A673 (cell line): Measurements from ENCODE around the gene KIAA0753.

Experiments
- EZH2 ChIP-seq: fragments of 200-600 bp; sonication (generic); IDR thresholded peaks from 2 replicates; pipeline ENCODE4 v1.6.1; 2017; ENCODE audit warnings: borderline replicate concordance, low read depth, mild to moderate bottlenecking, mixed read lengths, antibody characterized with exemption, low read length; ENCODE audit not compliant: poor library complexity, severe bottlenecking
- TF ChIP-seq, protein P1 (sequence below): fragments of 300-800, 200-600 bp; sonication (generic); conservative IDR thresholded peaks from 2 replicates; pipeline ENCODE4 v1.5.1; 2017; ENCODE audit warnings: low read depth, mild to moderate bottlenecking, antibody characterized with exemption, low read length, moderate library complexity, mixed read lengths

DNA sequence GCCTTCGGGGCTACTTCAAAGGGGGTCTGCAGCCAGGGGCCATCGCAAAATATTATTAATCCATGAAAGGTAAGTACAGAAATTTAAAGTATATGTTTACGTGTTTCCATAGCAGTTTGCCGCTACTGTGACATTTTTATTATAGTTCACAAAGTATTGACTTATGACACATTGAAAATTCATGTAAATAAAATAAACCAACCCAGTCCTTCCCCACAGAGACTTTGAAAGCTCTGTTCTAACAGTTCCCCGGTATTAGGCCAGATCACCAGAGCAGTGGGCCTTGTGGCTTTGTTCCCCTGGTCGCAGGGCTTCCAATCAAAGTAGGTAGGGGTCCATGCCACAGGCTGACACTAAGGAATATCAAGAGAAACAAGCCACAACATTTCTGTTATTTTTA lies 13.9 kb downstream of the KIAA0753 start:
- TF ChIP-seq, protein P1, sequence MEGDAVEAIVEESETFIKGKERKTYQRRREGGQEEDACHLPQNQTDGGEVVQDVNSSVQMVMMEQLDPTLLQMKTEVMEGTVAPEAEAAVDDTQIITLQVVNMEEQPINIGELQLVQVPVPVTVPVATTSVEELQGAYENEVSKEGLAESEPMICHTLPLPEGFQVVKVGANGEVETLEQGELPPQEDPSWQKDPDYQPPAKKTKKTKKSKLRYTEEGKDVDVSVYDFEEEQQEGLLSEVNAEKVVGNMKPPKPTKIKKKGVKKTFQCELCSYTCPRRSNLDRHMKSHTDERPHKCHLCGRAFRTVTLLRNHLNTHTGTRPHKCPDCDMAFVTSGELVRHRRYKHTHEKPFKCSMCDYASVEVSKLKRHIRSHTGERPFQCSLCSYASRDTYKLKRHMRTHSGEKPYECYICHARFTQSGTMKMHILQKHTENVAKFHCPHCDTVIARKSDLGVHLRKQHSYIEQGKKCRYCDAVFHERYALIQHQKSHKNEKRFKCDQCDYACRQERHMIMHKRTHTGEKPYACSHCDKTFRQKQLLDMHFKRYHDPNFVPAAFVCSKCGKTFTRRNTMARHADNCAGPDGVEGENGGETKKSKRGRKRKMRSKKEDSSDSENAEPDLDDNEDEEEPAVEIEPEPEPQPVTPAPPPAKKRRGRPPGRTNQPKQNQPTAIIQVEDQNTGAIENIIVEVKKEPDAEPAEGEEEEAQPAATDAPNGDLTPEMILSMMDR: no peak
- TF ChIP-seq EZH2: no peak
